HEK293 (cell line): ENCODE results near the gene WDR36.

Source experiments
- YY1 ChIP-seq: fragments of 450-650 bp; formaldehyde crosslinking; IDR thresholded peaks from 2 replicates; pipeline ENCODE4 v1.5.1; 2018; ENCODE audit warnings: missing biosample characterization, missing genetic modification characterization
- ZBTB20 ChIP-seq: fragments of 450-650 bp; formaldehyde crosslinking; IDR thresholded peaks from 2 replicates; pipeline ENCODE4 v1.5.1; 2016; ENCODE audit warnings: missing biosample characterization, missing genetic modification characterization
- ZNF138 ChIP-seq: fragments of 450-650 bp; formaldehyde crosslinking; IDR thresholded peaks from 2 replicates; pipeline ENCODE4 v1.5.1; 2016; ENCODE audit warnings: missing biosample characterization, missing genetic modification characterization, borderline replicate concordance
- ZNF548 ChIP-seq: fragments of 450-650 bp; formaldehyde crosslinking; IDR thresholded peaks from 2 replicates; pipeline ENCODE4 v1.5.1; 2016; ENCODE audit warnings: missing biosample characterization, missing genetic modification characterization
- ZNF623 ChIP-seq: fragments of 450-650 bp; formaldehyde crosslinking; IDR thresholded peaks from 2 replicates; pipeline ENCODE4 v1.5.1; 2016; ENCODE audit warnings: missing biosample characterization, missing genetic modification characterization
- ZSCAN30 ChIP-seq: fragments of 450-650 bp; IDR thresholded peaks from 2 replicates; pipeline ENCODE4 v1.5.1; 2018; ENCODE audit warnings: missing biosample characterization, mild to moderate bottlenecking, missing genetic modification characterization, moderate library complexity
- TF ChIP-seq, protein P1 (sequence below): fragments of 450-650 bp; formaldehyde crosslinking; IDR thresholded peaks from 2 replicates; pipeline ENCODE4 v1.5.1; 2016; ENCODE audit warnings: missing biosample characterization, missing genetic modification characterization
- TF ChIP-seq, protein P2 (sequence below): fragments of 450-650 bp; formaldehyde crosslinking; IDR thresholded peaks from 2 replicates; pipeline ENCODE4 v1.5.1; 2016; ENCODE audit warnings: missing biosample characterization, missing genetic modification characterization
- TF ChIP-seq, protein P3 (sequence below): fragments of 450-650 bp; formaldehyde crosslinking; optimal IDR thresholded peaks from 2 replicates; pipeline ENCODE3; 2016; ENCODE audit warnings: missing biosample characterization, mild to moderate bottlenecking, missing genetic modification characterization

DNA sequence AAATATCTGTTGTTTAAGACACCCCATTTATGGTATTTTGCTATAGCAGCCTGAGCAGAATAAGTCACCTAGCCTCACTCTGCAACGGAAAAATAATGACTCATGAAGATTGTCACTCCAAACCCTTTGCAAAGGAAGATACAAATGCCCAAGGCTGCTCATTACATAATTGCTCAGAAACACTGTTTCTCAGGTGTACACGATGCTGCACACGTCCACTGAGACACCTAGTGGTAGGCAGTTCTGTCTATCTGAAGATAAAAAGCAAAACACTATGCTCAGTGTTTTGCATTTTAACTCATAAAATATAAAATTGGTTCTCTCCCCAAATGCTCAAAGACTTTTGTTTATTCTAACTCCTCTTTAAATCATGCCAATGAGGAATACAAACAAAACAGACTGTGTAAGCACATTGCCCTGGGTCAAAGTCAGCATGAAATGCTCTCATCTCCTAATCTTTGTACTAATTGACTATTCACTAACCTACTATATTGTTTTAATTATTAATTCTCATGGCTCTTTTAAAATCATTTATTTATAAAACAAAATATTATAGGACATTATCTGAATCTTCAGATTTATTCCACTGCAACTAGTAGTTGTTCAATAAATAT lies 28.3 kb upstream of the WDR36 start:
- TF ChIP-seq, protein P1, sequence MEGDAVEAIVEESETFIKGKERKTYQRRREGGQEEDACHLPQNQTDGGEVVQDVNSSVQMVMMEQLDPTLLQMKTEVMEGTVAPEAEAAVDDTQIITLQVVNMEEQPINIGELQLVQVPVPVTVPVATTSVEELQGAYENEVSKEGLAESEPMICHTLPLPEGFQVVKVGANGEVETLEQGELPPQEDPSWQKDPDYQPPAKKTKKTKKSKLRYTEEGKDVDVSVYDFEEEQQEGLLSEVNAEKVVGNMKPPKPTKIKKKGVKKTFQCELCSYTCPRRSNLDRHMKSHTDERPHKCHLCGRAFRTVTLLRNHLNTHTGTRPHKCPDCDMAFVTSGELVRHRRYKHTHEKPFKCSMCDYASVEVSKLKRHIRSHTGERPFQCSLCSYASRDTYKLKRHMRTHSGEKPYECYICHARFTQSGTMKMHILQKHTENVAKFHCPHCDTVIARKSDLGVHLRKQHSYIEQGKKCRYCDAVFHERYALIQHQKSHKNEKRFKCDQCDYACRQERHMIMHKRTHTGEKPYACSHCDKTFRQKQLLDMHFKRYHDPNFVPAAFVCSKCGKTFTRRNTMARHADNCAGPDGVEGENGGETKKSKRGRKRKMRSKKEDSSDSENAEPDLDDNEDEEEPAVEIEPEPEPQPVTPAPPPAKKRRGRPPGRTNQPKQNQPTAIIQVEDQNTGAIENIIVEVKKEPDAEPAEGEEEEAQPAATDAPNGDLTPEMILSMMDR: 0 out of 2 replicates have a peak, but pooled peaks have one; percentile 12
- no peak for TF ChIP-seq YY1
- no peak for TF ChIP-seq ZSCAN30 (tag by site-specific recombination)
- no peak for TF ChIP-seq ZNF548
- TF ChIP-seq, protein P2, sequence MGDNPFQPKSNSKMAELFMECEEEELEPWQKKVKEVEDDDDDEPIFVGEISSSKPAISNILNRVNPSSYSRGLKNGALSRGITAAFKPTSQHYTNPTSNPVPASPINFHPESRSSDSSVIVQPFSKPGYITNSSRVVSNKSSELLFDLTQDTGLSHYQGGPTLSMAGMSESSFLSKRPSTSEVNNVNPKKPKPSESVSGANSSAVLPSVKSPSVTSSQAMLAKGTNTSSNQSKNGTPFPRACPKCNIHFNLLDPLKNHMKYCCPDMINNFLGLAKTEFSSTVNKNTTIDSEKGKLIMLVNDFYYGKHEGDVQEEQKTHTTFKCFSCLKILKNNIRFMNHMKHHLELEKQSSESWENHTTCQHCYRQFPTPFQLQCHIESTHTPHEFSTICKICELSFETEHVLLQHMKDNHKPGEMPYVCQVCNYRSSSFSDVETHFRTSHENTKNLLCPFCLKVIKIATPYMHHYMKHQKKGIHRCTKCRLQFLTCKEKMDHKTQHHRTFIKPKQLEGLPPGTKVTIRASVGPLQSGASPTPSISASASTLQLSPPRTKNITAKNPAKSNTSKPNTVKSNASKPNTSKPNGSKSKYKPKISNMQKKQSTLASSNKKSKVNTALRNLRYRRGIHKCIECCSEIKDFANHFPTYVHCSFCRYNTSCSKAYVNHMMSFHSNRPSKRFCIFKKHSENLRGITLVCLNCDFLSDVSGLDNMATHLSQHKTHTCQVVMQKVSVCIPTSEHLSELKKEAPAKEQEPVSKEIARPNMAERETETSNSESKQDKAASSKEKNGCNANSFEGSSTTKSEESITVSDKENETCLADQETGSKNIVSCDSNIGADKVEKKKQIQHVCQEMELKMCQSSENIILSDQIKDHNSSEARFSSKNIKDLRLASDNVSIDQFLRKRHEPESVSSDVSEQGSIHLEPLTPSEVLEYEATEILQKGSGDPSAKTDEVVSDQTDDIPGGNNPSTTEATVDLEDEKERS (tag by site-specific recombination): no peak
- TF ChIP-seq, protein P3, sequence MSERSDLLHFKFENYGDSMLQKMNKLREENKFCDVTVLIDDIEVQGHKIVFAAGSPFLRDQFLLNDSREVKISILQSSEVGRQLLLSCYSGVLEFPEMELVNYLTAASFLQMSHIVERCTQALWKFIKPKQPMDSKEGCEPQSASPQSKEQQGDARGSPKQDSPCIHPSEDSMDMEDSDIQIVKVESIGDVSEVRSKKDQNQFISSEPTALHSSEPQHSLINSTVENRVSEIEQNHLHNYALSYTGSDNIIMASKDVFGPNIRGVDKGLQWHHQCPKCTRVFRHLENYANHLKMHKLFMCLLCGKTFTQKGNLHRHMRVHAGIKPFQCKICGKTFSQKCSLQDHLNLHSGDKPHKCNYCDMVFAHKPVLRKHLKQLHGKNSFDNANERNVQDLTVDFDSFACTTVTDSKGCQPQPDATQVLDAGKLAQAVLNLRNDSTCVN (tag by site-specific recombination): no peak
- TF ChIP-seq ZNF623 (tag by site-specific recombination): no peak
- TF ChIP-seq ZBTB20 (tag by site-specific recombination): no peak
- TF ChIP-seq ZNF138: no peak
